Body of pancreas (tissue), 4 donors: ENCODE measurements around the gene ZC3H7B. TPM values are rescaled to one million over a fixed set of nuclear protein-coding genes. Genes with fewer than 3 reads are reported as not detected.
"Not testable (repeated sequence)": the region's sequence is repeated elsewhere in the genome, so short reads cannot be mapped to it uniquely, and the experiment has no call there.

Experiments
- ATAC-seq: fragments of 150-250 bp; one replicate; pipeline ENCODE4 v1.9.1; 2016
- DNase-seq, 4 donors: peaks; one replicate each; pipeline ENCODE4 v3.0.0-alpha.2; 2019
- H3K27ac ChIP-seq, 4 donors: fragments of 200-600 bp; sonication (generic); 1 replicate in 3 of 4; 2 replicates in 1 of 4; pipeline versions ENCODE4 v1.5.1 to v1.6.1; 2016 to 2019; ENCODE audit warnings: mild to moderate bottlenecking in 1 of 4, mixed read lengths in 1 of 4, moderate library complexity in 1 of 4
- H3K27me3 ChIP-seq, 2 donors: fragments of 200-600 bp; sonication (generic); one replicate each; pipeline ENCODE4 v1.6.0; 2016; ENCODE audit warnings: mild to moderate bottlenecking in 1 of 2
- H3K36me3 ChIP-seq, 2 donors: fragments of 200-600 bp; sonication (generic); replicated peaks in 1 of 2; 2 replicates each; pipeline ENCODE4 v1.5.1; 2016; ENCODE audit warnings: low read depth in 2 of 2; ENCODE audit not compliant: insufficient read depth in 1 of 2
- H3K4me1 ChIP-seq: fragments of 200-600 bp; sonication (generic); one replicate; pipeline ENCODE4 v1.6.0; 2016
- H3K4me3 ChIP-seq, 2 donors: fragments of 200-600 bp; sonication (generic); 1 replicate in 1 of 2; 2 replicates in 1 of 2; pipeline ENCODE4 v1.5.1; 2016 to 2019
- H3K9me3 ChIP-seq, 3 donors: fragments of 200-600 bp; sonication (generic); 1 replicate in 2 of 3; 2 replicates in 1 of 3; pipeline ENCODE4 v1.5.1; 2016
- POLR2A ChIP-seq, 3 donors: fragments of 450-650 bp; IDR thresholded peaks; one replicate each; pipeline ENCODE4 v1.6.1; 2016; ENCODE audit warnings: antibody characterized with exemption in 3 of 3, mild to moderate bottlenecking in 2 of 3
- WGBS, 2 donors: methylation state at CpG; one replicate each; pipeline ENCODE4 v1.1.5; 2017; 5-methylcytosine and 5-hydroxymethylcytosine counted together
- intact Hi-C: fragments of 100-400 bp; cut with DNase I; formaldehyde crosslinking; loops from one replicate; pipeline ENCODE4 v1.15.1; 2023
- total RNA-seq, 2 donors: library from RNA; depleted of rRNA; stranded (reverse); fragments of >200 nt; gene quantifications; one replicate each; pipeline ENCODE4 v1.1.0, GENCODE V29; 2016
- TF ChIP-seq, protein P1 (sequence below), 7 experiments: fragments of 450-650 bp in 4 of 7; fragments of 200-600 bp in 3 of 7; sonication (generic) in 3 of 7; IDR thresholded peaks; one replicate each; pipeline ENCODE4 v1.5.1; 2016 to 2019; ENCODE audit warnings: antibody characterized with exemption in 7 of 7

ZC3H7B gene
- total RNA-seq, 2 donors from 2014 or later = 29.8 to 34.3 TPM

- WGBS, 2 donors = 7 to 19% methylated on average over 10 to 16 of the region's 16 CpGs
- ATAC-seq = peak; percentile 77
- H3K27ac ChIP-seq = peak overlapping the region; percentile 66 to 81 (median 79)
- H3K9me3 ChIP-seq = no peaks in the 10 kb centered on the region
- no peak overlapping the region for H3K4me3 ChIP-seq
- H3K4me1 ChIP-seq = peaks cover 27% of the 10 kb centered on the region
- H3K36me3 ChIP-seq = peaks cover 0 to 6% of the 10 kb centered on the region in 2 donors
- no peaks in the 10 kb centered on the region for H3K27me3 ChIP-seq
- intact Hi-C loops = no loop called here
- peak in 2 of 3 donors; percentile 24 to 42 for TF ChIP-seq POLR2A (IDR thresholded peaks at IDR 0.05)
- TF ChIP-seq, protein P1, sequence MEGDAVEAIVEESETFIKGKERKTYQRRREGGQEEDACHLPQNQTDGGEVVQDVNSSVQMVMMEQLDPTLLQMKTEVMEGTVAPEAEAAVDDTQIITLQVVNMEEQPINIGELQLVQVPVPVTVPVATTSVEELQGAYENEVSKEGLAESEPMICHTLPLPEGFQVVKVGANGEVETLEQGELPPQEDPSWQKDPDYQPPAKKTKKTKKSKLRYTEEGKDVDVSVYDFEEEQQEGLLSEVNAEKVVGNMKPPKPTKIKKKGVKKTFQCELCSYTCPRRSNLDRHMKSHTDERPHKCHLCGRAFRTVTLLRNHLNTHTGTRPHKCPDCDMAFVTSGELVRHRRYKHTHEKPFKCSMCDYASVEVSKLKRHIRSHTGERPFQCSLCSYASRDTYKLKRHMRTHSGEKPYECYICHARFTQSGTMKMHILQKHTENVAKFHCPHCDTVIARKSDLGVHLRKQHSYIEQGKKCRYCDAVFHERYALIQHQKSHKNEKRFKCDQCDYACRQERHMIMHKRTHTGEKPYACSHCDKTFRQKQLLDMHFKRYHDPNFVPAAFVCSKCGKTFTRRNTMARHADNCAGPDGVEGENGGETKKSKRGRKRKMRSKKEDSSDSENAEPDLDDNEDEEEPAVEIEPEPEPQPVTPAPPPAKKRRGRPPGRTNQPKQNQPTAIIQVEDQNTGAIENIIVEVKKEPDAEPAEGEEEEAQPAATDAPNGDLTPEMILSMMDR (IDR thresholded peaks at IDR 0.05) = peak in 2 of 7 experiments; percentile 1 to 2
- DNase-seq = peak; percentile 88 to 95 (median 94)
Measured at GRCh38 chr22:41401781-41402648, 100.7 kb downstream of the ZC3H7B start.

- 88 to 89% methylated on average over 14 of the region's 14 CpGs for WGBS, 2 donors
- H3K27ac ChIP-seq = peak overlapping the region in 3 of 4 donors; percentile 66 to 80 (median 78)
- H3K4me3 ChIP-seq, intact Hi-C loops, DNase-seq, H3K36me3 ChIP-seq, H3K27me3 ChIP-seq, H3K9me3 ChIP-seq, ATAC-seq: not testable (repeated sequence)
- H3K4me1 ChIP-seq = peaks cover 27% of the 10 kb centered on the region
Measured at GRCh38 chr22:41402851-41403250, 101.5 kb downstream of the ZC3H7B start.

DNA sequence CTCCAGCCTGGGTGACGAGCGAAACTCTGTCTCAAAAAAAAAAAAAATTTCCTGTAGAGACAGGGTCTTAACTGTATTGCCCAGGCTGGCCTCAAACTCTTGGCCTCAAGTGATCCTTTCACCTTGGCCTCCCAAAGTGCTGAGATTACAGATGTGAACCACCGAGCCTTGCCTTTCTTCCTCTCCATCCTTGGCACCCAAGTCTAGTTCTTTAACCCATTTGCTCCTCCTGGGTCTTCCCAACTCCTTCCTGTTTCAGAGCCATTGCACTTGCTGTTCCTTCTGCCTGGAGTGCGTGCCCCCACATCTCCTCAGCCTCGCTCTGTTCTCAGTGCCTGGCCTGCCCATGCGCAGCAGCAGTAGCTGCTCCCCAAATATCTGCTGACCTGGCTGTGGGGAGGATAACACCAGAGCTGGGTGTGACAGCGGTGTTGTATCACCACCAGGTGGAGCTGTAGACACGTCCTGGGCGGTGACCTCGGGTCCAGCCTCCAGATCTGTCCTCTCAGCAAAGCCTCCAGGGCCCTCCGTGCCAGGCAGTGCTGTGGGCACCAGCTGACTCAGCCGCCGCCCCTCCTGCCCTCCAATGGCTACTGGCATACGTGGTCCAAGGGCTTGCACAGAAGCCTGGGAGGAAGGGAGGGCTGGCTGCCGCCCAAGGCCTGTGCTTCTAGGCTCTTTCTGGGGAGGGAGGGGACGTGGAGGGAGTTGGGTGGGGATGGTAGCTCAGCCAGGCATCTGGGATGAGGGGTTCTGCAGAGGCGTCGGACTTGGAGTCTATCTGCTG is 102.4 kb downstream of the ZC3H7B start:
- DNase-seq (peak; percentile 91 to 99 (median 94)), ATAC-seq (peak; percentile 91)
- Histone ChIP-seq H3K9me3 (no peaks in the 10 kb centered on the region), H3K4me3 (no peak overlapping the region), H3K27me3 (no peaks in the 10 kb centered on the region), H3K27ac (peak overlapping the region in 3 of 4 donors; percentile 26 to 53 (median 26)), H3K4me1 (peaks cover 27% of the 10 kb centered on the region), H3K36me3 (no peaks in the 10 kb centered on the region)
- intact Hi-C loops = no loop called here
- 14 to 15% methylated on average over 13 to 18 of the region's 18 CpGs for WGBS, 2 donors
- TF ChIP-seq, protein P1 (IDR thresholded peaks at IDR 0.05) = peak; percentile 90 to 99 (median 98)
- TF ChIP-seq POLR2A (IDR thresholded peaks at IDR 0.05) = no peak

GRCh38 chr22:41405588-41405987 is 104.3 kb downstream of the ZC3H7B start:
- ATAC-seq (no peak), DNase-seq (no peak)
- TF ChIP-seq, protein P1 (IDR thresholded peaks at IDR 0.05) = no peak
- TF ChIP-seq POLR2A (IDR thresholded peaks at IDR 0.05) = no peak
- H3K27ac ChIP-seq = no peak overlapping the region
- no peaks in the 10 kb centered on the region for H3K36me3 ChIP-seq
- no peaks in the 10 kb centered on the region for H3K9me3 ChIP-seq
- no peaks in the 10 kb centered on the region for H3K27me3 ChIP-seq
- WGBS, 2 donors = 78 to 92% methylated on average over 6 to 7 of the region's 8 CpGs
- intact Hi-C loops = no loop called here
- no peak overlapping the region for H3K4me3 ChIP-seq
- peaks cover 44% of the 10 kb centered on the region for H3K4me1 ChIP-seq

- intact Hi-C loops = no loop called here
- Histone ChIP-seq H3K27me3 (no peaks in the 10 kb centered on the region), H3K4me3 (no peak overlapping the region), H3K9me3 (no peaks in the 10 kb centered on the region), H3K36me3 (no peaks in the 10 kb centered on the region), H3K4me1 (peaks cover 48% of the 10 kb centered on the region), H3K27ac (no peak overlapping the region)
- ATAC-seq (no peak), DNase-seq (no peak)
- TF ChIP-seq POLR2A (IDR thresholded peaks at IDR 0.05) = no peak
- TF ChIP-seq, protein P1 (IDR thresholded peaks at IDR 0.05) = no peak
Measured at GRCh38 chr22:41406410-41406809, 105.1 kb downstream of the ZC3H7B start.
